ENCODE data around the gene GRK5. TPM values are rescaled to one million over a fixed set of nuclear protein-coding genes. Genes with fewer than 3 reads are reported as not detected.

Gene GRK5
- total RNA-seq, 1 donor from 2014 or later = 12.5 TPM

GRCh38 chr10:119308089-119308488 is 100.7 kb downstream of the GRK5 start:
- Histone ChIP-seq H3K27ac (ENCODE audit: low read depth, low read length) (no peak overlapping the region), H3K4me1 (ENCODE audit: control insufficient read depth in 3 of 3, insufficient read depth in 3 of 3, low read length in 3 of 3) (peaks cover 8 to 25% (median 22%) of the 10 kb centered on the region in 3 donors), H3K9me3 (ENCODE audit: control insufficient read depth in 3 of 3, low read length in 3 of 3) (no peaks in the 10 kb centered on the region), H3K36me3 (ENCODE audit: control insufficient read depth in 3 of 3, insufficient read depth in 3 of 3, low read length in 3 of 3) (no peaks in the 10 kb centered on the region), H3K27me3 (ENCODE audit: control insufficient read depth in 3 of 3, insufficient read depth in 3 of 3, low read length in 3 of 3) (peaks cover 0 to 3% (median 0%) of the 10 kb centered on the region in 3 donors), H3K4me3 (ENCODE audit: low read length in 3 of 3) (no peak overlapping the region), H3K9ac (ENCODE audit: low read depth in 1 of 3, low read length in 3 of 3) (no peak overlapping the region)

GRCh38 chr10:119308551-119309422 is 101.4 kb downstream of the GRK5 start:
- H3K27me3 ChIP-seq (ENCODE audit: control insufficient read depth in 3 of 3, insufficient read depth in 3 of 3, low read length in 3 of 3) = peaks cover 0 to 3% (median 0%) of the 10 kb centered on the region in 3 donors
- no peaks in the 10 kb centered on the region for H3K36me3 ChIP-seq (ENCODE audit: control insufficient read depth in 3 of 3, insufficient read depth in 3 of 3, low read length in 3 of 3)
- H3K9me3 ChIP-seq (ENCODE audit: control insufficient read depth in 3 of 3, low read length in 3 of 3) = no peaks in the 10 kb centered on the region
- H3K4me3 ChIP-seq (ENCODE audit: low read length in 3 of 3) = no peak overlapping the region
- no peak overlapping the region for H3K27ac ChIP-seq (ENCODE audit: low read depth, low read length)
- peaks cover 8 to 30% (median 29%) of the 10 kb centered on the region in 3 donors for H3K4me1 ChIP-seq (ENCODE audit: control insufficient read depth in 3 of 3, insufficient read depth in 3 of 3, low read length in 3 of 3)
- H3K9ac ChIP-seq (ENCODE audit: low read depth in 1 of 3, low read length in 3 of 3) = no peak overlapping the region

- Histone ChIP-seq H3K27ac (ENCODE audit: low read depth, low read length) (no peak overlapping the region), H3K9me3 (ENCODE audit: control insufficient read depth in 3 of 3, low read length in 3 of 3) (no peaks in the 10 kb centered on the region), H3K36me3 (ENCODE audit: control insufficient read depth in 3 of 3, insufficient read depth in 3 of 3, low read length in 3 of 3) (no peaks in the 10 kb centered on the region), H3K4me1 (ENCODE audit: control insufficient read depth in 3 of 3, insufficient read depth in 3 of 3, low read length in 3 of 3) (peaks cover 9 to 33% (median 32%) of the 10 kb centered on the region in 3 donors), H3K27me3 (ENCODE audit: control insufficient read depth in 3 of 3, insufficient read depth in 3 of 3, low read length in 3 of 3) (peaks cover 0 to 3% (median 0%) of the 10 kb centered on the region in 3 donors), H3K4me3 (ENCODE audit: low read length in 3 of 3) (no peak overlapping the region), H3K9ac (ENCODE audit: low read depth in 1 of 3, low read length in 3 of 3) (no peak overlapping the region)
These were observed 102.0 kb downstream of the GRK5 start for GRCh38 chr10:119309423-119309770.

DNA sequence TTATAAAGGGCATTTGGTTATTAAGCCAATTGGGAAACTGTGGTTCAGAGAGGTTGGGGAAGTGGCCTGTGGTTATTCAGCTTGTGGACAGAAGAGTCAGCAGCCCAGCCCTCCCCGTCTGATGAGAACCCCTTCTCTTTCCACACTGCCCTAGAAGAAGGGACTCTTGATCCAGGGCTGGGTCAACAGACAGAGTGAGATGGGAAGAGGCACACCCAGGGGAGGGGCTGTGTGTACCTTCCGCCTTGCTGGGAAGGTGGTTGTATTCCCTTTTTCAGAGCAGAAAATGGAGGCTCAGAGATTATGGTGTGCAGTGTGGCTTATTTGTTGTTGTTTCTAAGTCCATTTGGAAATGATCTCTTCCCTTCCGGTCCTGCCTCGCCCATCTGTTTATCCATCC is 103.4 kb downstream of the GRK5 start:
- no peak overlapping the region for H3K9ac ChIP-seq (ENCODE audit: low read depth in 1 of 3, low read length in 3 of 3)

DNA sequence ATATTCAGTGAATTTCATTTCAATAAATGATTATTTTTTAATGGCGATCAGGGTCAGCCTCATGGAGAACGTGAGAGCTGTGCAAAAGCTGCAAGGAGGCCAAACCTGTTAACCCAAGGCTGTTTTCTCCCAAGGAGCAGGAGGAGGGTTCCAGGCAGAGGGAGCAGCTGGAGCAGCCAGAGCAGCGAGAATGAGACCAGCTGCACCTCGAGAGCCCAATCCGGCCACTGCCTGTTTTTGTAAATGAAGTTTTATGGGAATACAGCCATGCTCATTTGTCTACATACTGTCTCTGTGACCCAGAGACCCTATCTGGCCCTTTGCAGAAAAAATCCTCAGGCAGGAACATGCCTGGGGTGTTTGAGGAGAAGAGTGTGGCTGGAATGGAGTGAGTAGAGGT is 104.9 kb downstream of the GRK5 start:
- Histone ChIP-seq H3K4me3 (ENCODE audit: low read length in 3 of 3) (no peak overlapping the region), H3K36me3 (ENCODE audit: control insufficient read depth in 3 of 3, insufficient read depth in 3 of 3, low read length in 3 of 3) (no peaks in the 10 kb centered on the region), H3K27ac (ENCODE audit: low read depth, low read length) (no peak overlapping the region), H3K4me1 (ENCODE audit: control insufficient read depth in 3 of 3, insufficient read depth in 3 of 3, low read length in 3 of 3) (peaks cover 27 to 49% (median 44%) of the 10 kb centered on the region in 3 donors), H3K9me3 (ENCODE audit: control insufficient read depth in 3 of 3, low read length in 3 of 3) (no peaks in the 10 kb centered on the region), H3K27me3 (ENCODE audit: control insufficient read depth in 3 of 3, insufficient read depth in 3 of 3, low read length in 3 of 3) (peaks cover 0 to 3% (median 0%) of the 10 kb centered on the region in 3 donors), H3K9ac (ENCODE audit: low read depth in 1 of 3, low read length in 3 of 3) (no peak overlapping the region)

More for the DNA sequence above, 103.4 kb downstream of the GRK5 start:
- Histone ChIP-seq H3K27ac (ENCODE audit: low read depth, low read length) (no peak overlapping the region), H3K27me3 (ENCODE audit: control insufficient read depth in 3 of 3, insufficient read depth in 3 of 3, low read length in 3 of 3) (peaks cover 0 to 3% (median 0%) of the 10 kb centered on the region in 3 donors), H3K9me3 (ENCODE audit: control insufficient read depth in 3 of 3, low read length in 3 of 3) (no peaks in the 10 kb centered on the region), H3K36me3 (ENCODE audit: control insufficient read depth in 3 of 3, insufficient read depth in 3 of 3, low read length in 3 of 3) (no peaks in the 10 kb centered on the region), H3K4me3 (ENCODE audit: low read length in 3 of 3) (no peak overlapping the region), H3K4me1 (ENCODE audit: control insufficient read depth in 3 of 3, insufficient read depth in 3 of 3, low read length in 3 of 3) (peaks cover 23 to 46% (median 38%) of the 10 kb centered on the region in 3 donors)

DNA sequence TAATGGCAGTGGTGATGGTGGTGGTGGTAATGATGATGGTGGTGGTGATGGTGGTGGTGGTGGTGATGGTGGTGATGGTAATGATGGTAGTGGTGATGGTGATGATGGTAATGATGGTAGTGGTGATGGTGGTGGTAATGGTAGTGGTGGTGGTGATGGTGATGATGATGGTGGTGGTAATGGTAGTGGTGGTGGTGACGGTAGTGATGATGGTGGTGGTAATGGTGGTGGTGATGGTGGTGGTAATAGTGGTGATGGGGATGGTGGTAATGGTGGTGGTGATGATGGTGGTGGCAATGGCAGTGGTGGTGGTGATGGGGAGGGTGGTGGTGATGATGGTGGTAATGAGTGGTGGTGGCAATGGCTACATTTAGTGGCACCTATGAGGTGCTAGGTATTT is 105.7 kb downstream of the GRK5 start:
- Histone ChIP-seq H3K4me3 (ENCODE audit: low read length in 3 of 3) (no peak overlapping the region), H3K9ac (ENCODE audit: low read depth in 1 of 3, low read length in 3 of 3) (no peak overlapping the region), H3K4me1 (ENCODE audit: control insufficient read depth in 3 of 3, insufficient read depth in 3 of 3, low read length in 3 of 3) (peaks cover 33 to 55% (median 50%) of the 10 kb centered on the region in 3 donors), H3K27me3 (ENCODE audit: control insufficient read depth in 3 of 3, insufficient read depth in 3 of 3, low read length in 3 of 3) (peaks cover 0 to 3% (median 0%) of the 10 kb centered on the region in 3 donors), H3K36me3 (ENCODE audit: control insufficient read depth in 3 of 3, insufficient read depth in 3 of 3, low read length in 3 of 3) (no peaks in the 10 kb centered on the region), H3K9me3 (ENCODE audit: control insufficient read depth in 3 of 3, low read length in 3 of 3) (no peaks in the 10 kb centered on the region), H3K27ac (ENCODE audit: low read depth, low read length) (no peak overlapping the region)

- H3K4me3 ChIP-seq (ENCODE audit: low read length in 3 of 3) = no peak overlapping the region
- H3K4me1 ChIP-seq (ENCODE audit: control insufficient read depth in 3 of 3, insufficient read depth in 3 of 3, low read length in 3 of 3) = peaks cover 33 to 56% (median 56%) of the 10 kb centered on the region in 3 donors
- no peaks in the 10 kb centered on the region for H3K36me3 ChIP-seq (ENCODE audit: control insufficient read depth in 3 of 3, insufficient read depth in 3 of 3, low read length in 3 of 3)
- H3K27ac ChIP-seq (ENCODE audit: low read depth, low read length) = no peak overlapping the region
- peaks cover 0 to 3% (median 0%) of the 10 kb centered on the region in 3 donors for H3K27me3 ChIP-seq (ENCODE audit: control insufficient read depth in 3 of 3, insufficient read depth in 3 of 3, low read length in 3 of 3)
- no peak overlapping the region for H3K9ac ChIP-seq (ENCODE audit: low read depth in 1 of 3, low read length in 3 of 3)
- H3K9me3 ChIP-seq (ENCODE audit: control insufficient read depth in 3 of 3, low read length in 3 of 3) = no peaks in the 10 kb centered on the region
These were observed 106.3 kb downstream of the GRK5 start for GRCh38 chr10:119313644-119314043.

GRCh38 chr10:119314061-119314460 is 106.7 kb downstream of the GRK5 start:
- Histone ChIP-seq H3K4me1 (ENCODE audit: control insufficient read depth in 3 of 3, insufficient read depth in 3 of 3, low read length in 3 of 3) (peaks cover 35 to 56% (median 55%) of the 10 kb centered on the region in 3 donors), H3K4me3 (ENCODE audit: low read length in 3 of 3) (no peak overlapping the region), H3K27ac (ENCODE audit: low read depth, low read length) (no peak overlapping the region), H3K36me3 (ENCODE audit: control insufficient read depth in 3 of 3, insufficient read depth in 3 of 3, low read length in 3 of 3) (no peaks in the 10 kb centered on the region), H3K27me3 (ENCODE audit: control insufficient read depth in 3 of 3, insufficient read depth in 3 of 3, low read length in 3 of 3) (peaks cover 0 to 3% (median 0%) of the 10 kb centered on the region in 3 donors), H3K9me3 (ENCODE audit: control insufficient read depth in 3 of 3, low read length in 3 of 3) (no peaks in the 10 kb centered on the region), H3K9ac (ENCODE audit: low read depth in 1 of 3, low read length in 3 of 3) (no peak overlapping the region)

GRCh38 chr10:119314486-119314885 is 107.1 kb downstream of the GRK5 start:
- Histone ChIP-seq H3K27me3 (ENCODE audit: control insufficient read depth in 3 of 3, insufficient read depth in 3 of 3, low read length in 3 of 3) (peaks cover 0 to 3% (median 0%) of the 10 kb centered on the region in 3 donors), H3K27ac (ENCODE audit: low read depth, low read length) (peak overlapping the region; percentile 80), H3K36me3 (ENCODE audit: control insufficient read depth in 3 of 3, insufficient read depth in 3 of 3, low read length in 3 of 3) (no peaks in the 10 kb centered on the region), H3K4me3 (ENCODE audit: low read length in 3 of 3) (no peak overlapping the region), H3K4me1 (ENCODE audit: control insufficient read depth in 3 of 3, insufficient read depth in 3 of 3, low read length in 3 of 3) (peaks cover 38 to 57% (median 56%) of the 10 kb centered on the region in 3 donors), H3K9ac (ENCODE audit: low read depth in 1 of 3, low read length in 3 of 3) (no peak overlapping the region), H3K9me3 (ENCODE audit: control insufficient read depth in 3 of 3, low read length in 3 of 3) (no peaks in the 10 kb centered on the region)

Measured in skeletal muscle tissue (tissue), 4 donors.